Activated CD8-positive, alpha-beta T cell treated with anti-CD3 and anti-CD28 coated beads for 36 hours (primary cell): ENCODE measurements around the gene RTN1. TPM values are rescaled to one million over a fixed set of nuclear protein-coding genes. Genes with fewer than 3 reads are reported as not detected.

Source experiments
- ATAC-seq: fragments of 200-7000 bp; cut with Tn5 transposase; one replicate; pipeline ENCODE4 v1.10.0; 2021; ENCODE audit warnings: mild to moderate bottlenecking, moderate library complexity
- CTCF ChIA-PET: fragments of 350-600 bp; sonication (Branson Sonifier 250); formaldehyde crosslinking; loops from one replicate; lab custom pipeline; 2021; ENCODE audit warnings: antibody characterized with exemption; lab: Charles Lee
- POLR2A ChIA-PET: fragments of 350-600 bp; sonication (Branson Sonifier 250); formaldehyde crosslinking; loops from one replicate; lab custom pipeline; 2021; ENCODE audit warnings: antibody characterized with exemption; lab: Charles Lee
- DNase-seq: peaks from one replicate; pipeline ENCODE4 v3.0.0-alpha.2; 2020
- H3K27ac Mint-ChIP-seq: one replicate; pipeline ENCODE4 v1.8.0; 2021; ENCODE audit warnings: mild to moderate bottlenecking, mixed read lengths
- H3K27me3 Mint-ChIP-seq: one replicate; pipeline ENCODE4 v1.8.0; 2021; ENCODE audit warnings: mixed read lengths
- H3K36me3 Mint-ChIP-seq: one replicate; pipeline ENCODE4 v1.8.0; 2021; ENCODE audit warnings: low read depth, mixed read lengths
- H3K4me1 Mint-ChIP-seq: one replicate; pipeline ENCODE4 v1.8.0; 2021; ENCODE audit warnings: low read depth, mixed read lengths
- H3K4me3 Mint-ChIP-seq: one replicate; pipeline ENCODE4 v1.8.0; 2021; ENCODE audit warnings: mild to moderate bottlenecking, moderate library complexity, mixed read lengths
- H3K9me3 Mint-ChIP-seq: one replicate; pipeline ENCODE4 v1.8.0; 2021; ENCODE audit warnings: mixed read lengths
- CTCF ChIP-seq: fragments of 200-600 bp; IDR thresholded peaks from one replicate; pipeline ENCODE4 v1.8.0; 2022; ENCODE audit warnings: antibody characterized with exemption, mild to moderate bottlenecking
- intact Hi-C: fragments of 100-400 bp; cut with micrococcal nuclease; formaldehyde crosslinking; loops from one replicate; pipeline ENCODE4 v1.10.0; 2022
- total RNA-seq, 2 experiments: library from RNA; stranded (reverse); gene quantifications; one replicate each; pipeline ENCODE4 v1.2.3, GENCODE V29; 2021

Gene RTN1
- total RNA-seq, 2 experiments from 2014 or later: not detected

- DNase-seq (no peak), ATAC-seq (no peak)
- Mint-ChIP-seq H3K4me1 (no peaks in the 10 kb centered on the region), H3K27me3 (peaks cover 14% of the 10 kb centered on the region), H3K4me3 (no peak overlapping the region), H3K27ac (no peak overlapping the region), H3K9me3 (no peaks in the 10 kb centered on the region), H3K36me3 (no peaks in the 10 kb centered on the region)
- ChIA-PET POLR2A (no interaction called here), CTCF (interaction anchor here (1.2 kb wide), 1 partner anchor 121 kb away, joined by 3 read pairs; no protein-coding TSS in a partner anchor)
- TF ChIP-seq CTCF: no peak
- intact Hi-C loops: no loop called here
Measured at GRCh38 chr14:59753512-59753911, 117.1 kb downstream of the RTN1 start.

GRCh38 chr14:59751578-59751977 is 119.0 kb downstream of the RTN1 start:
- intact Hi-C loops: no loop called here
- no peaks in the 10 kb centered on the region for H3K36me3 Mint-ChIP-seq
- TF ChIP-seq CTCF: no peak
- no peak for DNase-seq
- H3K27me3 Mint-ChIP-seq: peaks cover 5% of the 10 kb centered on the region
- ChIA-PET POLR2A (no interaction called here), CTCF (no interaction called here)
- no peaks in the 10 kb centered on the region for H3K4me1 Mint-ChIP-seq
- H3K9me3 Mint-ChIP-seq: no peaks in the 10 kb centered on the region
- ATAC-seq: no peak
- no peak overlapping the region for H3K4me3 Mint-ChIP-seq
- H3K27ac Mint-ChIP-seq: no peak overlapping the region

GRCh38 chr14:59739794-59740193 is 130.8 kb downstream of the RTN1 start:
- ChIA-PET POLR2A (interaction anchor here (0.7 kb wide), 1 partner anchor 474 kb away, joined by 3 read pairs; no protein-coding TSS in a partner anchor), CTCF (no interaction called here)
- no peak for TF ChIP-seq CTCF
- no peak overlapping the region for H3K27ac Mint-ChIP-seq
- ATAC-seq: no peak
- intact Hi-C loops: no loop called here
- DNase-seq: no peak
- H3K27me3 Mint-ChIP-seq: peaks cover 3% of the 10 kb centered on the region
- H3K4me1 Mint-ChIP-seq: no peaks in the 10 kb centered on the region
- H3K36me3 Mint-ChIP-seq: peaks cover 4% of the 10 kb centered on the region
- peaks cover 14% of the 10 kb centered on the region for H3K9me3 Mint-ChIP-seq
- H3K4me3 Mint-ChIP-seq: no peak overlapping the region

GRCh38 chr14:59728304-59728703 is 142.3 kb downstream of the RTN1 start:
- Mint-ChIP-seq H3K9me3 (no peaks in the 10 kb centered on the region), H3K27ac (no peak overlapping the region), H3K27me3 (peaks cover 3% of the 10 kb centered on the region), H3K4me3 (no peak overlapping the region), H3K36me3 (no peaks in the 10 kb centered on the region), H3K4me1 (no peaks in the 10 kb centered on the region)
- DNase-seq (no peak), ATAC-seq (no peak)
- TF ChIP-seq CTCF: no peak
- intact Hi-C loops: no loop called here
- CTCF ChIA-PET: no interaction called here
- POLR2A ChIA-PET: no interaction called here

- no peak for DNase-seq
- H3K36me3 Mint-ChIP-seq: no peaks in the 10 kb centered on the region
- CTCF ChIA-PET: no interaction called here
- intact Hi-C loops: no loop called here
- POLR2A ChIA-PET: no interaction called here
- no peaks in the 10 kb centered on the region for H3K9me3 Mint-ChIP-seq
- no peaks in the 10 kb centered on the region for H3K4me1 Mint-ChIP-seq
- TF ChIP-seq CTCF: no peak
- ATAC-seq: no peak
- H3K27me3 Mint-ChIP-seq: peaks cover 3% of the 10 kb centered on the region
- no peak overlapping the region for H3K27ac Mint-ChIP-seq
- H3K4me3 Mint-ChIP-seq: no peak overlapping the region
Measured at GRCh38 chr14:59727073-59727661, 143.4 kb downstream of the RTN1 start.
